GM12878 (cell line): Measurements from ENCODE around the gene SHROOM4. TPM values are rescaled to one million over a fixed set of nuclear protein-coding genes. Genes with fewer than 3 reads are reported as not detected.

Source experiments
- ATAC-seq: fragments of 200-7000 bp; cut with Tn5 transposase; 3 replicates; pipeline ENCODE4 v1.9.1; 2020; ENCODE audit warnings: mild to moderate bottlenecking, moderate library complexity
- BruUV-seq: library from RNA; stranded (reverse); fragments of 400-500 nt; replicated peaks from 2 replicates; lab custom pipeline; 2021; lab: Mats Ljungman, UMichigan
- CTCF ChIA-PET: fragments of 300-600 bp; sonication (Branson Sonifier 250); formaldehyde crosslinking; extraction: SDS; loops from one replicate; lab custom pipeline; 2021; ENCODE audit warnings: inconsistent platforms; lab: Yijun Ruan, JAX
- POLR2A ChIA-PET: fragments of 350-600 bp; formaldehyde crosslinking; extraction: SDS; loops from one replicate; lab custom pipeline; 2021; ENCODE audit warnings: inconsistent platforms; lab: Charles Lee
- RAD21 ChIA-PET: fragments of 300-600 bp; sonication (Branson Sonifier 250); formaldehyde crosslinking; loops from one replicate; lab custom pipeline; 2023; ENCODE audit warnings: antibody characterized with exemption; ENCODE audit not compliant: unreplicated experiment; lab: Charles Lee
- SMC1A ChIA-PET: fragments of 300-600 bp; sonication (Branson Sonifier 250); formaldehyde crosslinking; loops from one replicate; lab custom pipeline; 2023; ENCODE audit not compliant: unreplicated experiment, uncharacterized antibody; lab: Charles Lee
- DNase-seq: peaks from one replicate; pipeline ENCODE4 v3.0.0-alpha.2; 2011; ENCODE audit warnings: low read depth, low spot score
- FAIRE-seq: peaks from 3 replicates; lab custom pipeline; 2011; peaks lifted over from hg19 to GRCh38; lab: Jason Lieb, UNC
- H2AFZ ChIP-seq: 2 replicates; pipeline ENCODE4 v1.6.0; 2011; ENCODE audit warnings: low read depth, low read length, control low read depth; ENCODE audit not compliant: control insufficient read depth
- H3K27ac ChIP-seq: 2 replicates; pipeline ENCODE4 v1.5.1; 2011; ENCODE audit warnings: control low read depth; ENCODE audit not compliant: control insufficient read depth, insufficient read depth
- H3K27me3 ChIP-seq, 2 experiments: replicated peaks in 1 of 2; 2 replicates each; pipeline versions ENCODE4 v1.6.0 to v1.6.1; 2011; ENCODE audit warnings: low read length in 1 of 2; ENCODE audit not compliant: control insufficient read depth in 2 of 2, insufficient read depth in 2 of 2
- H3K36me3 ChIP-seq, 2 experiments: 2 replicates each; pipeline ENCODE4 v1.5.1; 2011; ENCODE audit warnings: low read length in 1 of 2; ENCODE audit not compliant: control insufficient read depth in 2 of 2, insufficient read depth in 2 of 2
- H3K4me1 ChIP-seq: 2 replicates; pipeline ENCODE4 v1.6.1; 2011; ENCODE audit warnings: mild to moderate bottlenecking, low read length, moderate library complexity, mixed read lengths; ENCODE audit not compliant: control insufficient read depth, insufficient read depth
- H3K4me2 ChIP-seq: 2 replicates; pipeline ENCODE4 v1.6.0; 2011; ENCODE audit warnings: control low read depth; ENCODE audit not compliant: control insufficient read depth, insufficient read depth
- H3K4me3 ChIP-seq: fragments of 200-600 bp; sonication (generic); 2 replicates; pipeline ENCODE4 v1.5.1; 2016
- H3K79me2 ChIP-seq: 2 replicates; pipeline ENCODE4 v1.6.0; 2011; ENCODE audit warnings: low read length; ENCODE audit not compliant: control insufficient read depth, insufficient read depth
- H3K9ac ChIP-seq: 2 replicates; pipeline ENCODE4 v1.8.0; 2011; ENCODE audit warnings: low read length, control low read depth, mixed read lengths; ENCODE audit not compliant: control insufficient read depth, insufficient read depth
- H3K9me3 ChIP-seq: replicated peaks from 3 replicates; pipeline ENCODE4 v1.5.1; 2011; ENCODE audit warnings: mild to moderate bottlenecking, low read length; ENCODE audit not compliant: control insufficient read depth, insufficient read depth
- H4K20me1 ChIP-seq: 2 replicates; pipeline ENCODE4 v1.6.0; 2011; ENCODE audit not compliant: control insufficient read depth, insufficient read depth
- BCL3 ChIP-seq: IDR thresholded peaks from 2 replicates; pipeline ENCODE4 v1.6.1; 2011; ENCODE audit warnings: borderline replicate concordance, low read depth, mild to moderate bottlenecking, moderate library complexity, low read length; ENCODE audit not compliant: insufficient read depth, poor library complexity, severe bottlenecking
- NR2F1 ChIP-seq: fragments of 450-650 bp; conservative IDR thresholded peaks from 2 replicates; pipeline ENCODE4 v1.6.1; 2017; ENCODE audit warnings: mild to moderate bottlenecking
- RCOR1 ChIP-seq: conservative IDR thresholded peaks from 2 replicates; pipeline ENCODE4 v1.6.1; 2012; ENCODE audit warnings: low read depth, low read length, improper control_type of control experiment
- SKIL ChIP-seq: fragments of 450-650 bp; IDR thresholded peaks from 2 replicates; pipeline ENCODE4 v1.6.1; 2017; ENCODE audit warnings: mild to moderate bottlenecking, low read depth, inconsistent platforms; ENCODE audit not compliant: poor library complexity, severe bottlenecking
- ZNF384 ChIP-seq: IDR thresholded peaks from 2 replicates; pipeline ENCODE4 v1.6.1; 2012; ENCODE audit warnings: low read depth, mild to moderate bottlenecking, low read length, improper control_type of control experiment, borderline replicate concordance
- in situ Hi-C: fragments of 300-500 bp; cut with MboI; formaldehyde crosslinking; loops from 9 replicates; pipeline ENCODE4 v1.14.3; 2018; ENCODE audit warnings: mixed read lengths
- intact Hi-C: fragments of 100-400 bp; cut with micrococcal nuclease; formaldehyde crosslinking; loops from one replicate; pipeline ENCODE4 v1.14.2; 2022; ENCODE audit not compliant: unreplicated experiment
- polyA plus RNA-seq, 11 experiments: library from polyadenylated mRNA; depleted of rRNA in 4 of 11; unstranded in 6 of 11; stranded (reverse) in 5 of 11; fragments of >200 nt; fragmentation: Nextera tagmentation in 4 of 11; fragmentation: Illumina TruSeq in 1 of 11; extraction: Ambion mirVana in 4 of 11; extraction: Trizol in 1 of 11; gene quantifications; 1 replicate in 1 of 11; 2 replicates in 10 of 11; pipeline versions ENCODE4 v1.2.1 to v1.2.3, GENCODE V29; 2011 to 2016; ENCODE audit warnings: inconsistent platforms in 2 of 11, missing spikeins in 2 of 11, low read depth in 1 of 11
- total RNA-seq, 4 experiments: library from RNA; depleted of rRNA in 3 of 4; stranded (reverse); fragments of >200 nt in 3 of 4; fragmentation: Illumina TruSeq in 1 of 4; extraction: Trizol in 1 of 4; gene quantifications; 2 replicates each; pipeline versions ENCODE4 v1.2.1 to v1.2.3, GENCODE V29; 2013 to 2021
- TF ChIP-seq, protein P1 (sequence below): fragments of 450-650 bp; formaldehyde crosslinking; IDR thresholded peaks from 2 replicates; pipeline ENCODE4 v1.5.0; 2022; ENCODE audit warnings: mild to moderate bottlenecking, missing genetic modification characterization
- TF ChIP-seq, protein P2 (sequence below): IDR thresholded peaks from 2 replicates; pipeline ENCODE4 v1.6.1; 2012; ENCODE audit warnings: low read depth, low read length, improper control_type of control experiment

The SHROOM4 gene
- total and polyA plus RNA-seq, 10 of the 15 experiments (the other 5 are each of a cell fraction or from before 2014, with no cell fraction given) = 0.01 to 0.03 TPM; not detected in 8

GRCh38 chrX:50606300-50606950 lies 207.6 kb downstream of the SHROOM4 start (continued):
- TF ChIP-seq NR2F1 = no peak
- TF ChIP-seq, all 136 proteins: peak for 0

GRCh38 chrX:50596056-50596455 lies 217.9 kb downstream of the SHROOM4 start:
- H4K20me1 ChIP-seq = no peaks in the 10 kb centered on the region
- no peak for FAIRE-seq
- ATAC-seq = no peak
- no peaks in the 10 kb centered on the region for H3K4me1 ChIP-seq
- no peaks in the 10 kb centered on the region for H3K36me3 ChIP-seq
- no peak overlapping the region for H3K4me3 ChIP-seq
- intact Hi-C loops (no loop called here), in situ Hi-C loops (no loop called here)
- ChIA-PET CTCF (interaction anchor here (0.8 to 1.9 kb wide), 2 partner anchors 12 to 16 kb away, joined by 3 to 7 read pairs; no protein-coding TSS in a partner anchor), RAD21 (no interaction called here), SMC1A (no interaction called here), POLR2A (no interaction called here)
- no peak for DNase-seq
- H3K79me2 ChIP-seq = no peaks in the 10 kb centered on the region
- H3K27ac ChIP-seq = no peak overlapping the region
- no peak overlapping the region for H3K9ac ChIP-seq
- no peaks in the 10 kb centered on the region for H3K27me3 ChIP-seq
- BruUV-seq = no TSS peak
- no peak overlapping the region for H2AFZ ChIP-seq
- no peak overlapping the region for H3K4me2 ChIP-seq
- TF ChIP-seq RCOR1 (no peak), SKIL (no peak), BCL3 (no peak), ZNF384 (no peak)
- TF ChIP-seq, protein P1, sequence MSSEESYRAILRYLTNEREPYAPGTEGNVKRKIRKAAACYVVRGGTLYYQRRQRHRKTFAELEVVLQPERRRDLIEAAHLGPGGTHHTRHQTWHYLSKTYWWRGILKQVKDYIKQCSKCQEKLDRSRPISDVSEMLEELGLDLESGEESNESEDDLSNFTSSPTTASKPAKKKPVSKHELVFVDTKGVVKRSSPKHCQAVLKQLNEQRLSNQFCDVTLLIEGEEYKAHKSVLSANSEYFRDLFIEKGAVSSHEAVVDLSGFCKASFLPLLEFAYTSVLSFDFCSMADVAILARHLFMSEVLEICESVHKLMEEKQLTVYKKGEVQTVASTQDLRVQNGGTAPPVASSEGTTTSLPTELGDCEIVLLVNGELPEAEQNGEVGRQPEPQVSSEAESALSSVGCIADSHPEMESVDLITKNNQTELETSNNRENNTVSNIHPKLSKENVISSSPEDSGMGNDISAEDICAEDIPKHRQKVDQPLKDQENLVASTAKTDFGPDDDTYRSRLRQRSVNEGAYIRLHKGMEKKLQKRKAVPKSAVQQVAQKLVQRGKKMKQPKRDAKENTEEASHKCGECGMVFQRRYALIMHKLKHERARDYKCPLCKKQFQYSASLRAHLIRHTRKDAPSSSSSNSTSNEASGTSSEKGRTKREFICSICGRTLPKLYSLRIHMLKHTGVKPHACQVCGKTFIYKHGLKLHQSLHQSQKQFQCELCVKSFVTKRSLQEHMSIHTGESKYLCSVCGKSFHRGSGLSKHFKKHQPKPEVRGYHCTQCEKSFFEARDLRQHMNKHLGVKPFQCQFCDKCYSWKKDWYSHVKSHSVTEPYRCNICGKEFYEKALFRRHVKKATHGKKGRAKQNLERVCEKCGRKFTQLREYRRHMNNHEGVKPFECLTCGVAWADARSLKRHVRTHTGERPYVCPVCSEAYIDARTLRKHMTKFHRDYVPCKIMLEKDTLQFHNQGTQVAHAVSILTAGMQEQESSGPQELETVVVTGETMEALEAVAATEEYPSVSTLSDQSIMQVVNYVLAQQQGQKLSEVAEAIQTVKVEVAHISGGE (CRISPR knock-in tag) = no peak
- TF ChIP-seq, protein P2, sequence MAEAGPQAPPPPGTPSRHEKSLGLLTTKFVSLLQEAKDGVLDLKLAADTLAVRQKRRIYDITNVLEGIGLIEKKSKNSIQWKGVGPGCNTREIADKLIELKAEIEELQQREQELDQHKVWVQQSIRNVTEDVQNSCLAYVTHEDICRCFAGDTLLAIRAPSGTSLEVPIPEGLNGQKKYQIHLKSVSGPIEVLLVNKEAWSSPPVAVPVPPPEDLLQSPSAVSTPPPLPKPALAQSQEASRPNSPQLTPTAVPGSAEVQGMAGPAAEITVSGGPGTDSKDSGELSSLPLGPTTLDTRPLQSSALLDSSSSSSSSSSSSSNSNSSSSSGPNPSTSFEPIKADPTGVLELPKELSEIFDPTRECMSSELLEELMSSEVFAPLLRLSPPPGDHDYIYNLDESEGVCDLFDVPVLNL = no peak
- no peaks in the 10 kb centered on the region for H3K9me3 ChIP-seq
